Measurements from ENCODE around the gene THRSP. TPM values are rescaled to one million over a fixed set of nuclear protein-coding genes. Genes with fewer than 3 reads are reported as not detected.
A peak's percentile ranks its signal among the peaks of the same experiment; 100 is the strongest.

The THRSP gene
- total and polyA plus RNA-seq, 11 donors = 0.33 to 51.0 (median 3.9) TPM; not detected in 3

- DNase-seq (no peak), ATAC-seq (peak in 1 of 4 donors; percentile 10)
- Histone ChIP-seq H3K9me3 (no peaks in the 10 kb centered on the region), H3K4me3 (no peak overlapping the region), H3K27ac (no peak overlapping the region), H3K27me3 (no peaks in the 10 kb centered on the region), H3K36me3 (no peaks in the 10 kb centered on the region), H3K4me1 (peaks cover 0 to 20% (median 10%) of the 10 kb centered on the region in 12 donors)
- intact Hi-C loops (cut with DNase I) = no loop called here
- TF ChIP-seq, protein P1, sequence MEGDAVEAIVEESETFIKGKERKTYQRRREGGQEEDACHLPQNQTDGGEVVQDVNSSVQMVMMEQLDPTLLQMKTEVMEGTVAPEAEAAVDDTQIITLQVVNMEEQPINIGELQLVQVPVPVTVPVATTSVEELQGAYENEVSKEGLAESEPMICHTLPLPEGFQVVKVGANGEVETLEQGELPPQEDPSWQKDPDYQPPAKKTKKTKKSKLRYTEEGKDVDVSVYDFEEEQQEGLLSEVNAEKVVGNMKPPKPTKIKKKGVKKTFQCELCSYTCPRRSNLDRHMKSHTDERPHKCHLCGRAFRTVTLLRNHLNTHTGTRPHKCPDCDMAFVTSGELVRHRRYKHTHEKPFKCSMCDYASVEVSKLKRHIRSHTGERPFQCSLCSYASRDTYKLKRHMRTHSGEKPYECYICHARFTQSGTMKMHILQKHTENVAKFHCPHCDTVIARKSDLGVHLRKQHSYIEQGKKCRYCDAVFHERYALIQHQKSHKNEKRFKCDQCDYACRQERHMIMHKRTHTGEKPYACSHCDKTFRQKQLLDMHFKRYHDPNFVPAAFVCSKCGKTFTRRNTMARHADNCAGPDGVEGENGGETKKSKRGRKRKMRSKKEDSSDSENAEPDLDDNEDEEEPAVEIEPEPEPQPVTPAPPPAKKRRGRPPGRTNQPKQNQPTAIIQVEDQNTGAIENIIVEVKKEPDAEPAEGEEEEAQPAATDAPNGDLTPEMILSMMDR (IDR thresholded peaks at IDR 0.05) = no peak
- TF ChIP-seq POLR2A (IDR thresholded peaks at IDR 0.05) = no peak
- WGBS, 4 donors = 62 to 68% (median 63%) methylated on average over 3 of the region's 3 CpGs
These were observed 26.6 kb upstream of the THRSP start for GRCh38 chr11:78037056-78037455.

DNA sequence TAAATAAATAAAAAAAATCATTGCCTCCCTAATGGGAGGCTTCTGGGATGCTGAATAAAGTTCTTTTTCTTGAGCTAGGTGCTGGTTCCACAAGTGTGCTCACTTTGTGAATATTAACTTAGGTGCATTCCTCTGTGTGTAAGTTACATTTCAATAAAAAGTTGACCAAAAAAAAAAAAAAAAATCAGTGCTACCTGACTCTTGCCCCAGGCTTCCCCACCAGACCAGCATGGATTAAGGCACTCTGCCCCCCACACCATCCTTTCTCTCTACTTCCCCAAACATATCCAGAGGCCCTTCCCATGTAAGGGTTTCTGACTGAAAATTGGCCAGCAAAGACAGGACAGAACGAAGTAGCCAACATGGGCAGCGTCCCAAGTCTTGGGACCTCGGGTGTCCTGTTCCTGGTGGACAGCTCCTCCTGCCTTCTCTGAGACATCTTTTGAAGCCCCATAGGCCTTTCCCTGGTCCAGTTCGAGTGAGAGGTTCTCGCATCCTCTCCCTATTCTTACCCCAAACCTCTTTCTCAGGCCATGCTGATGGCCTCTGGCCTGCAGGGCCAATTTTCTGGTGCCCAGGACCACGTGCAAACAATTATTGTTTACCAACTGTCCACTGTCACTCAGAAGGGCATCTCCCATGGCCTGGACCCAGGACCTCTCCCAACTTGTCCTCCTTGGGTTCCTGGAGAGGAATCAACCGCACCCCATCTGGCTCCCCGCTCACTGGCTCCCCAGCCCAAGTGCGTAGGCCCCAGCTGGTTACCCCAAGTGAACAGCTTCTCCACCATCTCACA is 25.6 kb upstream of the THRSP start:
- TF ChIP-seq POLR2A (IDR thresholded peaks at IDR 0.05) = no peak
- TF ChIP-seq, protein P1 (IDR thresholded peaks at IDR 0.05) = no peak
- H3K27me3 ChIP-seq = no peaks in the 10 kb centered on the region

DNA sequence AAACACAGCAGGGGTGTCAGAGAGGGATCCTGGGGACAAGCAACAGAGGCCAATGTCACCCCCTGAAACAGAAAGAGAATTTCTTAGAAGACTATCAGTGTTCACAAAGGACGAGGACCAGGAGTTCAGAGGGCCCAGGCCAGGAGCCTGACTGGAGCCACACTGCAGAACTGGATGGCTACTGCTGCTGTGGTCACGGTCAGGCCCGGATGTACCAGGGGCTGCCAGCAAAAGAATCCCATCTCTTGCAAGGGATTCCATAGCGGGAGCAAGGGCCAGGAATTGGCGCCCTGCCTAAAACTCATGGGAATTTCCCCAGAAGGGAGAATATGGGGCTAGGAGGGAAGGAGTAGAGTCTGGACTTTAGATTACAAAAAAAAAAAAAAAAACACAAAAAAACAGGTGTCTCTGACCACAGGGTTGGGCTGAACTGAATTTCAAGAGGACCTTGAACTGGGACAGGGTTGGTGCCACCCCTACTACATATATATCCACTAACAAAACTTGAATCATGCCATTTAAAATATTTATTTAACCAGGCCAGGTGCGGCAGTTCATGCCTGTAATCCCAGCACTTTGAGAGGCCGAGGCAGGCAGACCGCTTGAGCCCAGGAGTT is 24.9 kb upstream of the THRSP start:
- Histone ChIP-seq H3K4me3 (no peak overlapping the region), H3K27ac (no peak overlapping the region), H3K36me3 (no peaks in the 10 kb centered on the region), H3K4me1 (peaks cover 0 to 20% (median 10%) of the 10 kb centered on the region in 12 donors), H3K9me3 (no peaks in the 10 kb centered on the region), H3K27me3 (no peaks in the 10 kb centered on the region)
- WGBS, 4 donors = 85 to 92% (median 86%) methylated on average over 8 of the region's 8 CpGs
- intact Hi-C loops (cut with DNase I) = no loop called here
- no peak for ATAC-seq
- no peak for DNase-seq
- TF ChIP-seq, protein P1 (IDR thresholded peaks at IDR 0.05) = no peak
- TF ChIP-seq POLR2A (IDR thresholded peaks at IDR 0.05) = no peak

More for the DNA sequence above, 25.6 kb upstream of the THRSP start:
- peaks cover 0 to 20% (median 10%) of the 10 kb centered on the region in 12 donors for H3K4me1 ChIP-seq
- ATAC-seq = no peak
- no peak overlapping the region for H3K4me3 ChIP-seq
- intact Hi-C loops (cut with DNase I) = no loop called here
- no peaks in the 10 kb centered on the region for H3K36me3 ChIP-seq
- no peak for DNase-seq
- no peak overlapping the region for H3K27ac ChIP-seq
- H3K9me3 ChIP-seq = no peaks in the 10 kb centered on the region
- 82 to 91% (median 87%) methylated on average over 9 of the region's 9 CpGs for whole genome bisulfite sequencing, 4 donors

DNA sequence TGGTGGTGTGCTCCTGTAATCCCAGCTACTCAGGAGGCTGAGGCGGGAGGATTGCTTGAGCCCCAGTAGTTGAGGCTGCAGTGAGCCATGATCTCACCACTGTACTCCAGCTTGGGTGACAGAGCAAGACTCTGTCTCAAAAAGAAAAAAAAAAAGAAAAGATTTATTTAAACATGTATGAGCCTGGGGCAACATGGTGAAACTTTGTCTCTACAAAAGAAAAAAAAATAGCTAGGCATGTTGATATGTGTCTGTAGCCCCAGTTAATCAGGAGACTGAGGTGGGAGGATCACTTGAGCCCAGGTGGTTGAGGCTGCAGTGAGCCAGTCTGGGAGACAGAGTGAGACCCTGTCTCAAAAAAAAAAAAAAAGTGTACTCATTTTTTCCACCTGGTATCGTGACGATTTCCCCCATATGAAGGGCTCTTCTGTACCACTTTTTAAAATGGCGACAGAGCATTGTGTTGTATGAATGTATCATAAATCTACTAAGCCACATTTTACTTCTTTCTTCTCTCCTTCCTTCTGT is 24.2 kb upstream of the THRSP start:
- peak overlapping the region in 2 of 12 donors; percentile 21 to 38 for H3K4me3 ChIP-seq
- H3K27me3 ChIP-seq = no peaks in the 10 kb centered on the region
- intact Hi-C loops (cut with DNase I) = no loop called here
- WGBS, 4 donors = 86 to 94% (median 89%) methylated on average over 4 of the region's 4 CpGs
- H3K9me3 ChIP-seq = no peaks in the 10 kb centered on the region
- ATAC-seq (no peak), DNase-seq (no peak)
- no peaks in the 10 kb centered on the region for H3K36me3 ChIP-seq
- no peak for TF ChIP-seq POLR2A (IDR thresholded peaks at IDR 0.05)
- TF ChIP-seq, protein P1 (IDR thresholded peaks at IDR 0.05) = no peak
- peak overlapping the region in 10 of 12 donors; percentile 31 to 87 (median 64) for H3K27ac ChIP-seq
- H3K4me1 ChIP-seq = peaks cover 0 to 20% (median 10%) of the 10 kb centered on the region in 12 donors
